GM12801 (cell line): ENCODE measurements around the gene ATP10A.

Source experiments
- TF ChIP-seq, protein P1 (sequence below): IDR thresholded peaks from one replicate; pipeline ENCODE4 v1.5.1; 2011; ENCODE audit warnings: control low read depth; ENCODE audit not compliant: insufficient read length; ENCODE audit errors: extremely low read depth

The ATP10A gene

DNA sequence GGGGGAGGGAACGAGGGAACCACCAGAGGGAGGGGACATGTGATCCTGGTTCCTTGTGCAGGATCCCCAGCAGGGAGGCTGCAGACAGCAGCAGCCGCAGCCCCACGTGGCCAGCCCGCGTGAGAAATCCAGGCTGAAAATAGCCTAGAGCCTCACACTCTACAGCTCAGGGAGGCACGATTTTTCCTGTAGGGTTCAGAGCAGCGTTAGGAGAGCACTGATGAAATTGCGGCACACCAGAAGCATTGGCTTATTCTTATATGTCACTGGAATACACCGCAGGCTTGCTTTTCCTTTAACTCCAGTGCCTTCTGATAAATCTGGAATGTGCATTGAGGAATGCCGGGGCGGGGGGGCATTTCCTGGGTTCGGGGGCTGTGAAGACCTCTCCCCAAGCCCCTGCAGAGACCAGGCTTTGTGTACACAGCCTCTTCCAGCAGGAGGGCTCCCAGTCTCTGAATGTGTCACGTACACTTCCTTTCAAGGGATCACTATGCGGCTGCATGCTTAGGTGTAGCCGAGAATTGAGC is 193.0 kb downstream of the ATP10A start:
- TF ChIP-seq, protein P1, sequence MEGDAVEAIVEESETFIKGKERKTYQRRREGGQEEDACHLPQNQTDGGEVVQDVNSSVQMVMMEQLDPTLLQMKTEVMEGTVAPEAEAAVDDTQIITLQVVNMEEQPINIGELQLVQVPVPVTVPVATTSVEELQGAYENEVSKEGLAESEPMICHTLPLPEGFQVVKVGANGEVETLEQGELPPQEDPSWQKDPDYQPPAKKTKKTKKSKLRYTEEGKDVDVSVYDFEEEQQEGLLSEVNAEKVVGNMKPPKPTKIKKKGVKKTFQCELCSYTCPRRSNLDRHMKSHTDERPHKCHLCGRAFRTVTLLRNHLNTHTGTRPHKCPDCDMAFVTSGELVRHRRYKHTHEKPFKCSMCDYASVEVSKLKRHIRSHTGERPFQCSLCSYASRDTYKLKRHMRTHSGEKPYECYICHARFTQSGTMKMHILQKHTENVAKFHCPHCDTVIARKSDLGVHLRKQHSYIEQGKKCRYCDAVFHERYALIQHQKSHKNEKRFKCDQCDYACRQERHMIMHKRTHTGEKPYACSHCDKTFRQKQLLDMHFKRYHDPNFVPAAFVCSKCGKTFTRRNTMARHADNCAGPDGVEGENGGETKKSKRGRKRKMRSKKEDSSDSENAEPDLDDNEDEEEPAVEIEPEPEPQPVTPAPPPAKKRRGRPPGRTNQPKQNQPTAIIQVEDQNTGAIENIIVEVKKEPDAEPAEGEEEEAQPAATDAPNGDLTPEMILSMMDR: no peak

DNA sequence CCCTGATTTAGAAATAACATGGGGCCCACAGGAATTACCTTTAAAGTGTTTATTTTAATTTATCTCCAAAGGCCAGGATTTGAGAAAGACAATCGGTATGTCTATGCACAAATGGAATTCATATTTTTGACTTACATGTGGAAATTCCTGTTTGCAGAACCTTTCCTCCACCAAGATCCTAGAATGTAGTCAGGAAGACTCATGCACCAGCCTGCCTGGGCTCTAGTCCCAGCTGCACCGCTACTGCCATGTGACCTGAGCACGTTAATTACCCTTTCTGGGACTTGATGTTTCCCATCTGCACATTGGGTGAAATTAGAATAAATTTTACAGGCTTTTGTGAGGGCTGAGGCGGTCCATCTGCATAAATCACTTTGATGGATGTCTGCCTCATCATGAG is 194.2 kb downstream of the ATP10A start:
- TF ChIP-seq, protein P1: no peak

DNA sequence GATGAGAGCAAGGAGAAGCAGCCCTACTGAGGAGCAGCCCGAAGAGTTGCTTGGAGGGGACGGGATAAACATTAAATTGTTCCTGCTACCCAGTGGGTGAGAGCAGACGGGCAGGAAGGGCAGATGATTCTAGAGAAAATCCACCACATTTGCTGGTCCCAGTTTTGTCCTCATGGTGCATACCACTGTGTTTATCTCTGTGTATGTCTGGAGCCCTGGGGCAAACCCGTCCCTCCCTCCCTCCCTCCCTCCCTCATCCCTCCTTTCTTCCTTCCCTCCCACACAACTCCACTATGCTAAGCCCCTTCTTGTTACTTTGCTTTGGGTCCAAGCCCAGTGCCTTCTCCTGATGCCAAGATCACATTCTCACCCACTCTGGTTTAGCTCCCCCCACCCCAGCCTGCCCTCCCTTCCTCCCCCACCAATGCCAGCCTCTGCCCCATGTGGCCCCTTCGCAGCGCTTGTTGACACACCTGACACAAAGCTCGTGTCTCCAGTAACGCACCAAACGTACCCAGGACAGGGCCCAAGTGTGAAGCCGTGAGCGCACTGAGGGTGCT is 194.8 kb downstream of the ATP10A start:
- TF ChIP-seq, protein P1: no peak

DNA sequence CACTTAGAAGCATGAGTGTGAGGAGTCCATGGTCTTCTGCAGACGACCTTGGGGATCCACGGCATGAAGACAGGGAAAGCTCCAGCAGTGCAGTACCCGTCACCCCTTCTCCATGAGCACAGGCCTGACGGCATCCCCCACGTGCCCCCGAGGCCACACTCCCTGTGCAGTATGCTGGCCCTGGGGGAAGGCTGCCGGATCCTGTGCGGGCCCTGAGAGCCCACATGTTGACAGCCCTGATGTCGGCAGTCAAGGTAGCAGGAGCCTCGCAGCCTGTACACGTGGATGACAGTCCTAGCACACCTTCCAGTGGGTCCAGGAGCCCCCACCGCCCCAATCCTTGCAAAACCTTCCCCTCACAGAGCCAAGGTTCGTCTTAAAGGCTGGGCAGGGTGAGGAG is 195.3 kb downstream of the ATP10A start:
- TF ChIP-seq, protein P1: no peak

DNA sequence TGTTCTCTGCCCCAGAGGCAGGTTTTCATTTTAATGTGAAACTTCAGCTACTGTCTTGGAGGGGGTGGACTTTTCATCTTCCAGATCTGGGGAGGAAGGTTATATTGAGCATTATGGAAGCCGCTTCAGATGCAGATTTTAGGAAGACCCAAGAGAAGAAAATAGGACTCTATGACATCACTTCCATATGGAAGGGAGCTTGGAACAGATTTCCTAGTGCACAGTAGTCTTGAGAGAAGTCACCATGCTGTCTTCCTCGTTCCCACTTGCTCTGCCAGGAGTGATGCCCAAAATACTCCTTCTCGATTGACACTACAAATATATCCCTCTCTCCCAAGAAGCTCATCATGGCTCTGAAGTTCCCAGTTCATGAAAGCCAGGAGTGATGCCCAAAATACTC is 197.2 kb downstream of the ATP10A start:
- TF ChIP-seq, protein P1: no peak

DNA sequence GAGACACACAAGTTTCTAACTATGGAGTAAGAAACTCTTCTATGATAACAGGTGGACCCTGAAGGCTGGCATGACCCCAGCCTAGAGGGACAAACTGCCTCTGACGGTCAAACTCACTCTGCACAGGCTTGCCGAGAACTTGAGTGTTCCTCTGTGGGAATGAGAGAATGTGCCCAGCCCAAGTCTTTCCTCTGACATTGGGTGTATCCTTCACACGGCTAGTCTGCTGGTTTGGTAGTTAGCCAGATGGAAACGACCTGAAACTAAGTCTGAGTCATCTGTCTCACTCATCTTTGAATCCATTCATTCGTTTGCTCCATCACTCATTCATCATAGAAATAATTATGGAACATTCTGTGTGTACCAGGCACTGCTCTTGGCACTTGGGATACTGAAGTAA is 198.4 kb downstream of the ATP10A start:
- TF ChIP-seq, protein P1: no peak

DNA sequence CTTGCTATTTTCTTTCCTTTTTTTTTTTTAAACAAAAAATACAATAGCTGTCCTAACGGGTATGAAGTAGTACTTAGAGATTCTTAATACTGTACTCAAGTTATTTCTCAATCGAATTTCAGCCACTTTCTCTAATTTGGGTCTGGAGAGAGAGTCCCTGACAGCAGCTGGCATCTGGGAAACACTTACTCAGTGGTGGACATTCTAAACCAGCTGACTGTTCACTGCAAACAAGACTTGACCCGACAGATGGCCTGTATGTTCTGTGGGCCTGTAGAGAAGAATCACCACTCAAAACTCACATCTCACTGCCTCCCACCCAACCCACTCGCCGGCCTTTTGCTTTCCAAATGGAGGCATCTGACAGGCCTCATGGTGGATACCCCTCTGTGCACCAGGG is 199.6 kb downstream of the ATP10A start:
- TF ChIP-seq, protein P1: no peak

DNA sequence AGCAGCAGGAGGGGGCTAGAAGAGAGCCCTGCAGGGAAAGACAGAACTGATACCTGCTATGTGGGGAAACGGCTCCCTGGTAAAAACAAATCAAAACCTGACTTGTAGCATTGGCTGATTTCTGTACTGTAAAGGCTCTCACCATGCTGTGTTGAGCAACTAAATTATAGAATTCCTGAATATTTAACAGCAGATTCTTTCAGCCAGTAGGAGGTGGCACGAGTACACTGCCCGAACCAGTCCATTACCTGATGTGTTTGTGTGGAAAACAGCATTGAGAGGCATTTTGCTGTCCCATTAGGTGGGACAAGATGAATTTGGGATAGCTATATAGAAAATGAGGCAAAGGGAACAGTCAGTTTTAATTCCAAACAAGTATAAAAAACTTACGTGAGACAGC is 201.2 kb downstream of the ATP10A start:
- TF ChIP-seq, protein P1: no peak
